Activated CD4-positive, alpha-beta T cell treated with anti-CD3 and anti-CD28 coated beads, Interleukin-2, amount 10 ng/mL, durations not matched to agents 24 days and 14 days (primary cell): Measurements from ENCODE around the gene RBM33. TPM values are rescaled to one million over a fixed set of nuclear protein-coding genes. Genes with fewer than 3 reads are reported as not detected.

ENCODE experiments used
- DNase-seq: peaks from one replicate; pipeline ENCODE4 v3.0.0; 2022
- H3K27ac Mint-ChIP-seq: one replicate; pipeline ENCODE4 v1.8.0; 2022; ENCODE audit warnings: mild to moderate bottlenecking, mixed read lengths
- H3K27me3 Mint-ChIP-seq: one replicate; pipeline ENCODE4 v1.8.0; 2022; ENCODE audit warnings: mixed read lengths
- H3K36me3 Mint-ChIP-seq: one replicate; pipeline ENCODE4 v1.8.0; 2022; ENCODE audit warnings: low read depth, mild to moderate bottlenecking, mixed read lengths
- H3K4me1 Mint-ChIP-seq: one replicate; pipeline ENCODE4 v1.8.0; 2021; ENCODE audit warnings: mixed read lengths
- H3K4me3 Mint-ChIP-seq: one replicate; pipeline ENCODE4 v1.8.0; 2022; ENCODE audit warnings: mild to moderate bottlenecking, moderate library complexity, mixed read lengths
- H3K9me3 Mint-ChIP-seq: one replicate; pipeline ENCODE4 v1.8.0; 2021; ENCODE audit warnings: mixed read lengths
- intact Hi-C: fragments of 100-400 bp; cut with micrococcal nuclease; formaldehyde crosslinking; loops from one replicate; pipeline ENCODE4 v1.15.1; 2023
- total RNA-seq: library from RNA; stranded (reverse); gene quantifications from 2 replicates; pipeline ENCODE4 v1.2.3, GENCODE V29; 2022

Gene RBM33
- total RNA-seq, 1 donor from 2014 or later: 79.5 TPM

GRCh38 chr7:155792999-155793560, 148.6 kb downstream of the RBM33 start:
- intact Hi-C loops: no loop called here
- Mint-ChIP-seq H3K4me1 (no peaks in the 10 kb centered on the region), H3K36me3 (no peaks in the 10 kb centered on the region), H3K4me3 (no peak overlapping the region), H3K9me3 (no peaks in the 10 kb centered on the region), H3K27me3 (peaks cover 4% of the 10 kb centered on the region), H3K27ac (no peak overlapping the region)
- no peak for DNase-seq

GRCh38 chr7:155793720-155794119, 149.3 kb downstream of the RBM33 start:
- Mint-ChIP-seq H3K4me1 (peaks cover 4% of the 10 kb centered on the region), H3K9me3 (no peaks in the 10 kb centered on the region), H3K36me3 (no peaks in the 10 kb centered on the region), H3K27me3 (peaks cover 10% of the 10 kb centered on the region), H3K27ac (no peak overlapping the region), H3K4me3 (no peak overlapping the region)
- intact Hi-C loops: no loop called here
- no peak for DNase-seq

- H3K4me1 Mint-ChIP-seq: peaks cover 6% of the 10 kb centered on the region
- DNase-seq: no peak
- H3K27me3 Mint-ChIP-seq: peaks cover 13% of the 10 kb centered on the region
- no peaks in the 10 kb centered on the region for H3K36me3 Mint-ChIP-seq
- intact Hi-C loops: no loop called here
- no peak overlapping the region for H3K4me3 Mint-ChIP-seq
- H3K27ac Mint-ChIP-seq: no peak overlapping the region
- H3K9me3 Mint-ChIP-seq: no peaks in the 10 kb centered on the region
Observed at GRCh38 chr7:155794196-155794595, 149.7 kb downstream of the RBM33 start.

GRCh38 chr7:155795401-155795800, 150.9 kb downstream of the RBM33 start:
- H3K36me3 Mint-ChIP-seq: no peaks in the 10 kb centered on the region
- intact Hi-C loops: no loop called here
- no peak overlapping the region for H3K27ac Mint-ChIP-seq
- peaks cover 25% of the 10 kb centered on the region for H3K27me3 Mint-ChIP-seq
- peaks cover 6% of the 10 kb centered on the region for H3K4me1 Mint-ChIP-seq
- no peak overlapping the region for H3K4me3 Mint-ChIP-seq
- DNase-seq: no peak
- no peaks in the 10 kb centered on the region for H3K9me3 Mint-ChIP-seq

GRCh38 chr7:155795951-155796350, 151.5 kb downstream of the RBM33 start:
- H3K27me3 Mint-ChIP-seq: peaks cover 30% of the 10 kb centered on the region
- no peak for DNase-seq
- no peak overlapping the region for H3K27ac Mint-ChIP-seq
- intact Hi-C loops: no loop called here
- no peak overlapping the region for H3K4me3 Mint-ChIP-seq
- no peaks in the 10 kb centered on the region for H3K9me3 Mint-ChIP-seq
- no peaks in the 10 kb centered on the region for H3K36me3 Mint-ChIP-seq
- H3K4me1 Mint-ChIP-seq: peaks cover 6% of the 10 kb centered on the region

- Mint-ChIP-seq H3K27me3 (peaks cover 36% of the 10 kb centered on the region), H3K9me3 (no peaks in the 10 kb centered on the region), H3K27ac (no peak overlapping the region), H3K4me3 (no peak overlapping the region), H3K36me3 (no peaks in the 10 kb centered on the region), H3K4me1 (peaks cover 6% of the 10 kb centered on the region)
- intact Hi-C loops: loop anchor here (1.0 kb wide), 1 partner anchor 1021 kb away; no protein-coding TSS in a partner anchor
- DNase-seq: peak; percentile 91
Observed at GRCh38 chr7:155796381-155797261, 152.2 kb downstream of the RBM33 start.

GRCh38 chr7:155797262-155798250, 153.1 kb downstream of the RBM33 start:
- peaks cover 40% of the 10 kb centered on the region for H3K27me3 Mint-ChIP-seq
- no peaks in the 10 kb centered on the region for H3K36me3 Mint-ChIP-seq
- no peak overlapping the region for H3K27ac Mint-ChIP-seq
- H3K9me3 Mint-ChIP-seq: no peaks in the 10 kb centered on the region
- peaks cover 6% of the 10 kb centered on the region for H3K4me1 Mint-ChIP-seq
- no peak for DNase-seq
- intact Hi-C loops: loop anchor here (1.0 kb wide), 1 partner anchor 1020 kb away; no protein-coding TSS in a partner anchor
- no peak overlapping the region for H3K4me3 Mint-ChIP-seq

- no peaks in the 10 kb centered on the region for H3K9me3 Mint-ChIP-seq
- no peaks in the 10 kb centered on the region for H3K36me3 Mint-ChIP-seq
- intact Hi-C loops: no loop called here
- no peak overlapping the region for H3K27ac Mint-ChIP-seq
- H3K4me1 Mint-ChIP-seq: peaks cover 8% of the 10 kb centered on the region
- no peak for DNase-seq
- no peak overlapping the region for H3K4me3 Mint-ChIP-seq
- H3K27me3 Mint-ChIP-seq: peaks cover 45% of the 10 kb centered on the region
Observed at GRCh38 chr7:155798673-155799439, 154.4 kb downstream of the RBM33 start.

GRCh38 chr7:155799514-155799913, 155.1 kb downstream of the RBM33 start:
- Mint-ChIP-seq H3K9me3 (no peaks in the 10 kb centered on the region), H3K4me3 (no peak overlapping the region), H3K36me3 (no peaks in the 10 kb centered on the region), H3K4me1 (peaks cover 8% of the 10 kb centered on the region), H3K27ac (no peak overlapping the region), H3K27me3 (peaks cover 49% of the 10 kb centered on the region)
- DNase-seq: no peak
- intact Hi-C loops: no loop called here

GRCh38 chr7:155800301-155800700, 155.8 kb downstream of the RBM33 start:
- Mint-ChIP-seq H3K4me3 (no peak overlapping the region), H3K9me3 (no peaks in the 10 kb centered on the region), H3K4me1 (peaks cover 10% of the 10 kb centered on the region), H3K27me3 (peaks cover 51% of the 10 kb centered on the region), H3K27ac (no peak overlapping the region), H3K36me3 (no peaks in the 10 kb centered on the region)
- intact Hi-C loops: loop anchor here (10.0 kb wide), 1 partner anchor 814 kb away; no protein-coding TSS in a partner anchor
- no peak for DNase-seq

GRCh38 chr7:155800741-155801267, 156.3 kb downstream of the RBM33 start:
- Mint-ChIP-seq H3K27me3 (peaks cover 50% of the 10 kb centered on the region), H3K9me3 (no peaks in the 10 kb centered on the region)
- intact Hi-C loops: loop anchor here (10.0 kb wide), 1 partner anchor 814 kb away; no protein-coding TSS in a partner anchor

GRCh38 chr7:155802291-155802690, 157.8 kb downstream of the RBM33 start:
- intact Hi-C loops: loop anchor here (10.0 kb wide), 1 partner anchor 813 kb away; no protein-coding TSS in a partner anchor
- Mint-ChIP-seq H3K27ac (no peak overlapping the region), H3K4me1 (peaks cover 15% of the 10 kb centered on the region), H3K36me3 (no peaks in the 10 kb centered on the region), H3K27me3 (peaks cover 62% of the 10 kb centered on the region), H3K4me3 (no peak overlapping the region), H3K9me3 (no peaks in the 10 kb centered on the region)
- no peak for DNase-seq

More at GRCh38 chr7:155800741-155801267, 156.3 kb downstream of the RBM33 start:
- no peak for DNase-seq
- H3K36me3 Mint-ChIP-seq: no peaks in the 10 kb centered on the region
- H3K27ac Mint-ChIP-seq: no peak overlapping the region
- H3K4me3 Mint-ChIP-seq: no peak overlapping the region
- H3K4me1 Mint-ChIP-seq: peaks cover 11% of the 10 kb centered on the region
